ENCODE results near the gene SF3A2.

The SF3A2 gene

GRCh38 chr19:2227415-2228156 lies 9.0 kb upstream of the SF3A2 start:
- DNase-seq, result peak in 1 of 2 donors; percentile 50

- DNase-seq, result no peak
These were observed 8.2 kb upstream of the SF3A2 start for GRCh38 chr19:2228157-2229030.

- no peak for DNase-seq
These were observed 7.3 kb upstream of the SF3A2 start for GRCh38 chr19:2229103-2230032.

GRCh38 chr19:2230033-2230531 lies 6.5 kb upstream of the SF3A2 start:
- DNase-seq, result no peak

GRCh38 chr19:2230807-2231533 lies 5.7 kb upstream of the SF3A2 start:
- DNase-seq, result no peak

GRCh38 chr19:2231621-2232221 lies 4.9 kb upstream of the SF3A2 start:
- no peak for DNase-seq

- no peak for DNase-seq
These were observed 4.1 kb upstream of the SF3A2 start for GRCh38 chr19:2232286-2233151.

GRCh38 chr19:2233601-2234280 lies 2.9 kb upstream of the SF3A2 start:
- DNase-seq, result no peak

- DNase-seq, result no peak
These were observed 1.6 kb upstream of the SF3A2 start for GRCh38 chr19:2234996-2235380.

- no peak for DNase-seq
These were observed 1.1 kb upstream of the SF3A2 start for GRCh38 chr19:2235381-2236063.

GRCh38 chr19:2236064-2236313 lies 635 bp upstream of the SF3A2 start:
- no peak for DNase-seq

GRCh38 chr19:2237051-2237868 lies 636 bp downstream of the SF3A2 start:
- DNase-seq, result no peak

- DNase-seq, result no peak
These were observed 1.2 kb downstream of the SF3A2 start for GRCh38 chr19:2237869-2238153.

- DNase-seq, result no peak
These were observed 2.5 kb downstream of the SF3A2 start for GRCh38 chr19:2239173-2239572.

GRCh38 chr19:2239771-2240770 lies 3.4 kb downstream of the SF3A2 start:
- peak; percentile 54 to 68 for DNase-seq

- no peak for DNase-seq
These were observed 4.5 kb downstream of the SF3A2 start for GRCh38 chr19:2240881-2241760.

- DNase-seq, result no peak
These were observed 5.5 kb downstream of the SF3A2 start for GRCh38 chr19:2242092-2242537.
